ENCODE data around the gene PROSER3. TPM values are rescaled to one million over a fixed set of nuclear protein-coding genes. Genes with fewer than 3 reads are reported as not detected.

PROSER3 gene
- total RNA-seq, 1 experiment from 2014 or later = 37.3 TPM

- Mint-ChIP-seq H3K4me1 (ENCODE audit: insufficient read depth, unreplicated experiment) (no peaks in the 10 kb centered on the region), H3K4me3 (ENCODE audit: unreplicated experiment) (no peak overlapping the region), H3K27me3 (ENCODE audit: insufficient read depth, unreplicated experiment) (no peaks in the 10 kb centered on the region), H3K9me3 (ENCODE audit: unreplicated experiment) (no peaks in the 10 kb centered on the region), H3K36me3 (ENCODE audit: insufficient read depth, unreplicated experiment) (no peaks in the 10 kb centered on the region), H3K27ac (ENCODE audit: low read depth, unreplicated experiment) (no peak overlapping the region)
- ChIA-PET POLR2A (no interaction called here), CTCF (interaction anchor here (0.6 kb wide), 1 partner anchor 103 kb away, joined by 3 read pairs; no protein-coding TSS in a partner anchor)
- intact Hi-C loops (cut with micrococcal nuclease) = no loop called here
- no TSS peak for BruUV-seq (replicated peaks)
- TF ChIP-seq CTCF (IDR thresholded peaks at IDR 0.05; ENCODE audit: unreplicated experiment) = no peak
- DNase-seq (ENCODE audit: unreplicated experiment) = no peak
These were observed 32.3 kb downstream of the PROSER3 start for GRCh38 chr19:35789978-35790944.

GRCh38 chr19:35790981-35791813 lies 33.2 kb downstream of the PROSER3 start:
- no peak for TF ChIP-seq CTCF (IDR thresholded peaks at IDR 0.05; ENCODE audit: unreplicated experiment)
- DNase-seq (ENCODE audit: unreplicated experiment) = no peak
- no peaks in the 10 kb centered on the region for H3K9me3 Mint-ChIP-seq (ENCODE audit: unreplicated experiment)
- no TSS peak for BruUV-seq (replicated peaks)
- intact Hi-C loops (cut with micrococcal nuclease) = no loop called here
- peaks cover 4% of the 10 kb centered on the region for H3K27me3 Mint-ChIP-seq (ENCODE audit: insufficient read depth, unreplicated experiment)
- POLR2A ChIA-PET = no interaction called here
- H3K36me3 Mint-ChIP-seq (ENCODE audit: insufficient read depth, unreplicated experiment) = no peaks in the 10 kb centered on the region
- no peaks in the 10 kb centered on the region for H3K4me1 Mint-ChIP-seq (ENCODE audit: insufficient read depth, unreplicated experiment)
- no peak overlapping the region for H3K4me3 Mint-ChIP-seq (ENCODE audit: unreplicated experiment)
- CTCF ChIA-PET = no interaction called here
- no peak overlapping the region for H3K27ac Mint-ChIP-seq (ENCODE audit: low read depth, unreplicated experiment)

- ChIA-PET CTCF (no interaction called here), POLR2A (no interaction called here)
- no TSS peak for BruUV-seq (replicated peaks)
- peaks cover 11% of the 10 kb centered on the region for H3K27me3 Mint-ChIP-seq (ENCODE audit: insufficient read depth, unreplicated experiment)
- intact Hi-C loops (cut with micrococcal nuclease) = no loop called here
- DNase-seq (ENCODE audit: unreplicated experiment) = no peak
- H3K4me1 Mint-ChIP-seq (ENCODE audit: insufficient read depth, unreplicated experiment) = no peaks in the 10 kb centered on the region
- H3K9me3 Mint-ChIP-seq (ENCODE audit: unreplicated experiment) = no peaks in the 10 kb centered on the region
- no peak overlapping the region for H3K27ac Mint-ChIP-seq (ENCODE audit: low read depth, unreplicated experiment)
- H3K36me3 Mint-ChIP-seq (ENCODE audit: insufficient read depth, unreplicated experiment) = no peaks in the 10 kb centered on the region
- H3K4me3 Mint-ChIP-seq (ENCODE audit: unreplicated experiment) = no peak overlapping the region
- TF ChIP-seq CTCF (IDR thresholded peaks at IDR 0.05; ENCODE audit: unreplicated experiment) = no peak
These were observed 33.9 kb downstream of the PROSER3 start for GRCh38 chr19:35791814-35792279.

GRCh38 chr19:35792312-35792711 lies 34.3 kb downstream of the PROSER3 start:
- TF ChIP-seq CTCF (IDR thresholded peaks at IDR 0.05; ENCODE audit: unreplicated experiment) = no peak
- Mint-ChIP-seq H3K4me3 (ENCODE audit: unreplicated experiment) (no peak overlapping the region), H3K27me3 (ENCODE audit: insufficient read depth, unreplicated experiment) (peaks cover 16% of the 10 kb centered on the region), H3K27ac (ENCODE audit: low read depth, unreplicated experiment) (no peak overlapping the region), H3K36me3 (ENCODE audit: insufficient read depth, unreplicated experiment) (no peaks in the 10 kb centered on the region), H3K4me1 (ENCODE audit: insufficient read depth, unreplicated experiment) (no peaks in the 10 kb centered on the region), H3K9me3 (ENCODE audit: unreplicated experiment) (no peaks in the 10 kb centered on the region)
- ChIA-PET CTCF (no interaction called here), POLR2A (no interaction called here)
- BruUV-seq (replicated peaks) = no TSS peak
- intact Hi-C loops (cut with micrococcal nuclease) = no loop called here
- no peak for DNase-seq (ENCODE audit: unreplicated experiment)
